Stimulated activated CD4-positive, alpha-beta T cell treated with anti-CD3 and anti-CD28 coated beads, Interleukin-1b, Interleukin-23, amount 100 ng/mL, for 24 hours (primary cell): Measurements from ENCODE around the gene WSCD2.

Experiments used
- DNase-seq, 4 experiments: peaks; one replicate each; pipeline ENCODE4 v3.0.0-alpha.2; 2020; ENCODE audit warnings: low read depth in 4 of 4, low spot score in 1 of 4

The WSCD2 gene

GRCh38 chr12:108129017-108129812 lies at the start of gene WSCD2:
Gene WSCD2, plus strand, starts transcription at chr12:108129288. Its CDS starts 66,545 bp downstream, at chr12:108195833.
- DNase-seq: no peak

GRCh38 chr12:108079721-108080120 lies 49.4 kb upstream of the WSCD2 start:
- DNase-seq: no peak

DNA sequence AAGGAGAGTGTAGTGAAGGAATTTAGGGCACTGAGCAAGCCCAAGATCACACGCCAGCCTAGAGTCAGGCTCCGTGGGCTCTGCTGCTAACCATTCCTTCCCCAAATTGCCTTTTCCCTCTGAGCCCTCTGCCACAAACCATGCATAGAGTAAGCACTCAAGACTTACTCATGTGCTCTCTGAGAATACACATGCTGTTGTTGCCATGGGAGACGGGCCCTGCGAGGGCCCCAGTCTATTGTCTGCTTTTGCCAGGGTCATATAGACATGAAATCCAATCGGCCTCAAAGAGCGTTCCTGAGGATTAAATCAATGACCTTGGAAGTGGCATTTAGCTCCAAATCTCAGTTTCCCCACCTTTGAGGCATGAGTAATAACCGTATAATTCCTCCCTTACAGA lies 48.7 kb upstream of the WSCD2 start:
- no peak for DNase-seq

GRCh38 chr12:108082485-108082884 lies 46.6 kb upstream of the WSCD2 start:
- DNase-seq: no peak

- DNase-seq: no peak
Measured at GRCh38 chr12:108087900-108088299, 41.2 kb upstream of the WSCD2 start.

DNA sequence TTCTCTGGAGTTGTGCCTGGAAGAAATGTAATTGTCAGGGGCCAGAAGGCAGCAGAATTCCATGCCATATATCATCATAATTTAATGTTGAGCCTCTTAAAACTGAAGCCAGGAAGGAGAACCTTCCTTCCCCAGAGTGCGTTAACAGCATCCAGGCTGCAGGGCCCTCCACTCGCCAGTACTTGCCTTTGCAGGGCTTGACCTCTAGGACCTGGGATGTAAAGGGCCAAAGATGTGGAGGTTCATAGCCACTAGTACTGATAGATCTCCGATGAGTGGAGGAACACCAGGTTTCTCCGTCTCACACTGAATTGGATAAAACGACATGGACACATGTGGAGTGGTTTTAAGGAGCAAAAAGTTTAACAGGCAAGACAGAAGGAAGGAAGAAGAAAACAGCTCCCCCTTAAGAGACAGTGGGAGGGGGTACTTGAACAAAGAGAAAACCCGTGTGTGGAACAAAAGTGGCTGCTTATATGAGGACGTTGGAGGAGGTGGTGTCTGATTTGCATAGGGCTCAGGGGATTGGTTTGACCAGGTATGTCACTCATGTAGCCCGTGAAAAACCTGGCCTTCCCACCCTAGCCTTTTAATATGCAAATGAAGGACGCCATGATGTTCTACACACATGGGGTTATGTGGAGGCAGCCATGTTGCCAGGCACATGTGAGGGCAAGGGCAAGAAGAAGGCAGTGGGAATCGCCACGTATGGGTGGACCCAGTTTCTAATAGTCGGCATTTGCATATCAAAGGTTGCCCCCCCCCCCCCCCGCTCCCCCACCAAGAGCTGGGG lies 38.8 kb upstream of the WSCD2 start:
- DNase-seq: no peak

DNA sequence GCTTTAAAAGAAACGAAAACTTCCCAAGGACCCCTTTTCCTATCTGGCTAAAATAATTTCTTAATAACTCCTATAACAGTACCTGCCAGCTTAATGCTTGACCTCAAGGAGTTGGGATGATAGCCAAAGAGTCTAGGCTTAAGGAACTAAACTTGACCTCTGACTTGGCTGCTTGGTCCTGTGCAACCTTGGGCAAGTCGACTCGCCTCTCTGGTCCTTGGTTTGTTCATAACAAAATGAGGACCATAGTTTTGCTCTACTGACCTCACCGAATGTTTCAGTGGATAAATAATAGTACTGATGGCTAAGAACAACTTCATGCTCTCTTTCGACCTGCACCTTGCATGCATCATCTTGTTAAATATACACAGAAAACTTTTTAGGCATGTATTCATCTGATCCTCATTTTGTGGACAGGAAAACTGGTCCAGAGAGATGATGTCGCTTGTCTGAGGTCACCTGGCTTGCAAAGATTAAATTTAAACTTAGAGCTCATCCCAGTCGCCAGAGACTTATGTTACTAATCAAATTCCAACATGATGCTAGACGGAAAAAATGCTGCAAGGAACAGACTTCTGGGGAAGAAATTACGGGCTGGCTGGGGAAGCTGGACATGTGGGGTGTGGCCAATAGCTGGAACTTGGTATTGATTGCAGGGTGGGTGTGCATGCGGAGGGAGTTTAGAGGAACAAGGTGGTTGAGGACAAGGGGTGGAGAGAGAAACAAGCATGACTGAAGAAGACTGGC lies 38.0 kb upstream of the WSCD2 start:
- DNase-seq: no peak

DNA sequence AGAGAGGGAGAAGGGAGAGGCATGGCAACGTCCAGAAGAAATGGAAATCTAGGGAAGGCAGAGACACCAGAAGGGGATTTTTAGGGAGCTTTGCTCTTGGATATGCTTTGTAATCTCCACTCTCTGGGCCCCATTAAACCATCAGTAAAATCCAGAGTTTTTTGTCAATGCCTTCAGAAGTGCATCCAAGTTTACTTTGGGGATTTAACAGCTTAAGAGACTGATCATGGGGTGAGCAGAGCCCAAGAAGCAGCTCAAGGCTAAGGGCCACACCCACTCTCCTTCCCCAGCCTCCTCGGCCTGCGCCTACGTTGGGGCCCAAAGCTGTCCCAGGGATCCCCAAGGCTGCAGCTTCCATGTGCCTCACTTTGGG lies 37.4 kb upstream of the WSCD2 start:
- no peak for DNase-seq

- no peak for DNase-seq
Measured at GRCh38 chr12:108093209-108093608, 35.9 kb upstream of the WSCD2 start.

DNA sequence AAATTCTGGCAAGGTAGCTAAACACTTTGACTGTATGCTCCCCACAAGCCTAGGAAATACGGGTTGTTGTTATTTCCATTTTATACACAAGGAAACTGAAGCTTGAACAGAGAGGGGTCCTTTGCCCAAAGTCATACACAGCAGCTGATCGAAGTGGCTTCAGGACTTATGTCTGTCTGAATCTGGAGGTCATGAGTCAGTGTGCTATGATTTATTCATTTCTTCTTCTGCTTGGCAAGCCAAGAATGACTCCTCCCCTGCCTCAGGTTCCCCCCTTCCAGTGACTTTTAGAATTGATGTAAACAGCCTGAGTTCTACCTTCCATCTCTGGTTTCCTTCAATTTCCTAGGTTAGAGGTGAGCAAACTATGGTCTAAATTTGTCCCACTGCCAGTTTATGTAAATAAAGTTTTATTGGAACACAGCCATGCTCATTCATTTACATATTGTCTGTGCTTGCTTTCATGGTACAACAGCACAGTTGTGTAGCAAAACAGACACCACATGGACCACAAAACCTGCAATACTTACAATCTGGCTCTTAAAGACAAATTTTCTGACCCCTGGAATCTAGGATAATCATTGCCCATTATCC lies 34.9 kb upstream of the WSCD2 start:
- no peak for DNase-seq

DNA sequence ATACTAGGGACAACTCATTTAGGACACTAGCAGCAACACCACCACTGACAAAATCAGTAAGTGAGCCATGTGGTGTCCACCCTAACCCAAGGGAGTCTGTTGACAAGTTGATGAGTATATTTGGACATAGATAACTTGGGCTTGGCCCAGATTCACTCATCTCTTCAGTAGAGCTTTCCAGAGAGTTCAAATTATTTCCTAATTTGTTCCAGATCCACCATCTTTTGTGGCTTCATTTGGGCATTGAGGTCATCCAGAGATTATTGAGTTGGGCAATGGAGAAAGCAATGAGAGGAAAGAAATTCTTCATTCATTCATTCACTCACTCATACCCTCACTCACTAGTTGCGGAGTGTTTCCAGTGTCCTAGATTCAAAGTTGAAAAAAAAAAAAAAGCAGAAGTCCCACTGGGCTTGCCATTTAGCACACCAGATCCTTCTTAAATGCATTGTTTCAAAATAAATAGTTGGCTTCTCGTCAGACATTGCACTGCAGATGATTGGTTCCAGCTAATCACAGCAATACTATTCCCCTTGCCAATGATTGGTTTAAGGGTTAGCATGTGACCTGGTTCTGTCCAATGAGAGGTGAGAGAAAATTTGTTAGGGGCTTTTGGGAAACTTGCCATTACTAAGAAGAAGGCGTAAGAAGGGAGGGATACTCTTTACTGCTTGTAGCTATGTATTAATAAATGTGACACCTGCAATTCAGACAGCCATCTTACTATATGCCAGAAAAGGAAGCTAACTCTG lies 31.8 kb upstream of the WSCD2 start:
- no peak for DNase-seq

- no peak for DNase-seq
Measured at GRCh38 chr12:108098374-108098773, 30.7 kb upstream of the WSCD2 start.

GRCh38 chr12:108099073-108099472 lies 30.0 kb upstream of the WSCD2 start:
- DNase-seq: no peak

DNA sequence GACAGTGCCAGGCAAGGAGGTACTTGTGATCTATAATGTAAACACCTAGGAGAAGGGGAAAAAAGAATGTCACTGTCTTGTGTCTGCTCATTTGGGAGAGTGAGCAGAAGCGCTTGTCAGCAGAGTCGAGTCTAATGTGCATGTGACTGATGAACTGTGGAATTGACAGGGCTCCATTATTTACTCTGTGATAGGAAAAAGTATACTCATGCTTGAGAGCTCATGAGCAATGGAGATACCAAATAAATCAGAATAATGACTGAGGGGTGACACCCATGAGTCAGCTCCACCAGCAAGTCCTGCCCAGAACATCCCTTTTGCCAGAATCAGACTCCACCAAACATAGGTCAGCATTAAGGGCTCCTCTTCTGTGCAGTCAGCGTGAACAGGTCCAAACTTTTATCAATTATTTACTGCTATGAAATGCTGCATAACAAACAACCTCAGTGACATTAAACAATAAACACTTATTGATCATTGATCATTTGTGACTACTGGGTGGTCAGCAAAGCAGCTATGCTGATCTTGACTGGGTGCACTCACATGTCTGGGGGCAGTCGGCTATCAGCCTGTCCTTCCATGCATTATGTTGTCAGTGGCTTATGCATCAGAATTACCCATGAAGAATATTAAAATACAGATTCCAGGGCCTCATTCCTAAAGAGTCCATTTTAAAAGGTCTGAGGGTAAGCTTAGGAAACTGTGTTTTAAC lies 29.2 kb upstream of the WSCD2 start:
- DNase-seq: no peak

- DNase-seq: no peak
Measured at GRCh38 chr12:108101605-108102175, 27.4 kb upstream of the WSCD2 start.

- DNase-seq: no peak
Measured at GRCh38 chr12:108102363-108102762, 26.7 kb upstream of the WSCD2 start.

DNA sequence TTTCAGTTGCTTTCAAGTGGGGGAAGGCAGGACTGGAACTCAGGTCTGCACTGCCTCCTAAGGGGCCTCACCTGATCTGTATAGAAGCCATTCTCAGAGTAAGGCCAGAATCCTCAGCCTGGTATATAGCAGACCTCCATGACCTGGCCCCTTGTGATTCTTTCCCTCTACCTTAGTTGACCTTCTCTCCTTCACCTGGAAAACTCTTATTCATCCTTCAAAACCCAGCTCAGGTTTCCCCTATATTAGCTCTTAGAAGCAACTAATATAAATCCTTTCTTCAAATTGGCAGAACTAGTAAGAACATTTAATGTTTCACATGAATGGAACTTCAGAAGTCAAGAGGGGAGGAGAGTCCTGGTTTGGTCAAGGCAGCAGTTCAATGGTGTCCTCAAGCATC lies 26.0 kb upstream of the WSCD2 start:
- DNase-seq: no peak

- DNase-seq: no peak
Measured at GRCh38 chr12:108103517-108103916, 25.6 kb upstream of the WSCD2 start.

- no peak for DNase-seq
Measured at GRCh38 chr12:108104657-108105056, 24.4 kb upstream of the WSCD2 start.

DNA sequence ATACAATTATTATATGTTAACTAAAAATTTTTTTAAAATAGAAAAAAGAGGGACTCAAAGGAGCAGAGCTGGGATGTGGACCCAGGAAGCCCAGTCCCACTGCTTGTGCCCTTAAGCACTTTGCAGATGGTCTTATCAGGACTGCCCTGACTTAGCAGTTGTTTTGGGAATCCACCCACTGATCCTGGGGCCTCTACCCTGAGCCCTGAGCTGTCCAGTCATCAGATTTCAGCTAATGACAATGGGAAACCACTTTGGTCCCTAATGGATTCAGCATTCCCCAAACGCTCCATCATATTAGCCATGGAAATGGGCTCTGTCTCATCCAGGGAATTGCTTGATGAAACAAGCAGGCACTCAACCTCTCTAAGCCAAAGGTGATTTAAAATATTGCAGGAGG lies 22.5 kb upstream of the WSCD2 start:
- no peak for DNase-seq
